Hepatocyte (in vitro differentiated cells): Measurements from ENCODE around the gene RSPH1. TPM values are rescaled to one million over a fixed set of nuclear protein-coding genes. Genes with fewer than 3 reads are reported as not detected.

ENCODE experiments used
- DNase-seq: peaks from one replicate; pipeline ENCODE4 v3.0.0-alpha.2; 2016; ENCODE audit warnings: low spot score
- H2AFZ ChIP-seq: fragments of 200-600 bp; sonication (generic); 2 replicates; pipeline ENCODE4 v1.6.0; 2016; ENCODE audit warnings: antibody characterized with exemption, mild to moderate bottlenecking
- H3K27ac ChIP-seq: fragments of 200-600 bp; sonication (generic); 2 replicates; pipeline ENCODE4 v1.5.1; 2016; ENCODE audit warnings: mild to moderate bottlenecking
- H3K27me3 ChIP-seq: fragments of 200-600 bp; sonication (generic); 2 replicates; pipeline ENCODE4 v1.6.1; 2016
- H3K36me3 ChIP-seq: fragments of 200-600 bp; sonication (generic); replicated peaks from 2 replicates; pipeline ENCODE4 v1.5.1; 2016; ENCODE audit warnings: low read depth; ENCODE audit not compliant: insufficient read depth
- H3K4me1 ChIP-seq: fragments of 200-600 bp; sonication (generic); 2 replicates; pipeline ENCODE4 v1.5.1; 2016; ENCODE audit warnings: mild to moderate bottlenecking, moderate library complexity; ENCODE audit not compliant: insufficient read depth
- H3K4me2 ChIP-seq: fragments of 200-600 bp; sonication (generic); 2 replicates; pipeline ENCODE4 v1.6.0; 2016
- H3K4me3 ChIP-seq: fragments of 200-600 bp; sonication (generic); 2 replicates; pipeline ENCODE4 v1.5.1; 2016; ENCODE audit warnings: mild to moderate bottlenecking
- H3K79me2 ChIP-seq: fragments of 200-600 bp; sonication (generic); 2 replicates; pipeline ENCODE4 v1.6.0; 2017; ENCODE audit warnings: mild to moderate bottlenecking
- H3K9me2 ChIP-seq: fragments of 200-600 bp; sonication (generic); replicated peaks from 2 replicates; pipeline ENCODE4 v1.6.0; 2017; ENCODE audit warnings: mild to moderate bottlenecking; ENCODE audit not compliant: insufficient read depth
- H3K9me3 ChIP-seq: fragments of 200-600 bp; sonication (generic); 2 replicates; pipeline ENCODE4 v1.5.1; 2016; ENCODE audit warnings: low read depth, mild to moderate bottlenecking
- H4K20me1 ChIP-seq: fragments of 200-600 bp; sonication (generic); 2 replicates; pipeline ENCODE4 v1.6.0; 2016; ENCODE audit warnings: mild to moderate bottlenecking; ENCODE audit not compliant: insufficient read depth, poor library complexity, severe bottlenecking
- CTCF ChIP-seq: fragments of 200-600 bp; sonication (generic); IDR thresholded peaks from 2 replicates; pipeline ENCODE4 v1.5.1; 2016; ENCODE audit warnings: antibody characterized with exemption, mild to moderate bottlenecking; ENCODE audit not compliant: poor library complexity
- EZH2 ChIP-seq: fragments of 200-600 bp; sonication (generic); IDR thresholded peaks from 2 replicates; pipeline ENCODE4 v1.6.1; 2016; ENCODE audit warnings: antibody characterized with exemption, mild to moderate bottlenecking, borderline replicate concordance
- EZH2phosphoT487 ChIP-seq: fragments of 200-600 bp; sonication (generic); IDR thresholded peaks from one replicate; pipeline ENCODE4 v1.6.1; 2018; ENCODE audit warnings: antibody characterized with exemption, mild to moderate bottlenecking, low read depth, moderate library complexity; ENCODE audit not compliant: unreplicated experiment, severe bottlenecking
- whole genome bisulfite sequencing: methylation state at CpG from one replicate; pipeline ENCODE4 v1.1.6; 2016; ENCODE audit warnings: low lambda C conversion rate; ENCODE audit errors: missing lambda C conversion rate; 5-methylcytosine and 5-hydroxymethylcytosine counted together
- polyA plus RNA-seq: library from polyadenylated mRNA; unstranded; fragments of >200 nt; fragmentation: Nextera tagmentation; extraction: Ambion mirVana; gene quantifications from 2 replicates; pipeline ENCODE4 v1.2.1, GENCODE V29; 2016
- total RNA-seq: library from RNA; depleted of rRNA; stranded (reverse); fragments of >200 nt; gene quantifications from 2 replicates; pipeline ENCODE4 v1.2.3, GENCODE V29; 2014

The RSPH1 gene
- total and polyA plus RNA-seq, 2 experiments from 2014 or later, result 1.3 to 1.8 TPM

- Histone ChIP-seq H3K36me3 (no peaks in the 10 kb centered on the region), H3K9me3 (no peaks in the 10 kb centered on the region), H3K27ac (no peak overlapping the region), H4K20me1 (no peaks in the 10 kb centered on the region), H3K4me2 (no peak overlapping the region), H3K4me3 (no peak overlapping the region), H3K9me2 (no peaks in the 10 kb centered on the region), H2AFZ (no peak overlapping the region), H3K4me1 (peaks cover 11% of the 10 kb centered on the region), H3K79me2 (no peaks in the 10 kb centered on the region), H3K27me3 (no peaks in the 10 kb centered on the region)
- DNase-seq, result no peak
- WGBS, result 86% methylated on average over 4 of the region's 4 CpGs
- TF ChIP-seq CTCF (no peak), EZH2 (no peak), EZH2phosphoT487 (no peak)
These were observed 6.0 kb downstream of the RSPH1 start for GRCh38 chr21:42489991-42490390.

- Histone ChIP-seq H3K9me2 (no peaks in the 10 kb centered on the region), H3K27ac (no peak overlapping the region), H3K4me2 (no peak overlapping the region), H2AFZ (no peak overlapping the region), H3K27me3 (no peaks in the 10 kb centered on the region), H3K4me1 (peaks cover 10% of the 10 kb centered on the region), H3K79me2 (no peaks in the 10 kb centered on the region), H3K36me3 (no peaks in the 10 kb centered on the region), H3K9me3 (no peaks in the 10 kb centered on the region), H3K4me3 (no peak overlapping the region), H4K20me1 (no peaks in the 10 kb centered on the region)
- DNase-seq, result no peak
- WGBS, result 93% methylated on average over 2 of the region's 2 CpGs
- TF ChIP-seq CTCF (no peak), EZH2 (no peak), EZH2phosphoT487 (no peak)
These were observed 6.9 kb downstream of the RSPH1 start for GRCh38 chr21:42489006-42489563.

GRCh38 chr21:42486531-42486930 lies 9.5 kb downstream of the RSPH1 start:
- no peaks in the 10 kb centered on the region for H3K9me3 ChIP-seq
- no peak overlapping the region for H3K4me3 ChIP-seq
- no peak overlapping the region for H3K4me2 ChIP-seq
- no peak for DNase-seq
- no peaks in the 10 kb centered on the region for H3K79me2 ChIP-seq
- H3K36me3 ChIP-seq, result no peaks in the 10 kb centered on the region
- 85% methylated on average over 5 of the region's 5 CpGs for WGBS
- H2AFZ ChIP-seq, result no peak overlapping the region
- H3K27me3 ChIP-seq, result no peaks in the 10 kb centered on the region
- no peaks in the 10 kb centered on the region for H3K9me2 ChIP-seq
- no peak overlapping the region for H3K27ac ChIP-seq
- TF ChIP-seq EZH2, result no peak
- TF ChIP-seq CTCF, result no peak
- no peak for TF ChIP-seq EZH2phosphoT487
- no peaks in the 10 kb centered on the region for H4K20me1 ChIP-seq
- peaks cover 5% of the 10 kb centered on the region for H3K4me1 ChIP-seq
